Measurements from ENCODE around the gene LMOD2. TPM values are rescaled to one million over a fixed set of nuclear protein-coding genes. Genes with fewer than 3 reads are reported as not detected.

Gene LMOD2
- total and polyA plus RNA-seq, 12 donors = 0.16 to 0.24 (median 0.18) TPM; not detected in 9

DNA sequence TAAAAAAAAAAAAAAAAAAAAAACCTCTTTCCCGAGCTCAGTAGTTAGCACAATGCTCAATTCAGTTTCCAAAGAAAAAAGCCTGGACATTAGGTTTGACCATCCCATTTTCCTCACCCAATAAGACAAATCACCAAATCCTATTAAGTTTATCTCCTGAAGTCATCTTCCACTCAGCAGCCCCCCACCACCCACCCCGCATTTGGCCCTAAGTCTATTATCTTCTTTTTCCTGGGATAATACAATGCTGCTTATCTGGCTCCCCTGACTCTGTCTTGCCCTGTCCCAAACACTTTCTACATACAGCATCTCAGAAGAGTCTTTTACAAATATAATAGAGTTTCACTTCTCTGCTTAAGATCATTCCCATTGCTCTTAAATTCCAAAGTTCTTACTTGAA lies 17.8 kb upstream of the LMOD2 start:
- Histone ChIP-seq H3K4me1 (replicated peaks in 1 of 2) (no peaks in the 10 kb centered on the region), H3K4me3 (no peak overlapping the region), H3K27me3 (no peaks in the 10 kb centered on the region), H3K27ac (no peak overlapping the region), H3K36me3 (replicated peaks in 1 of 2) (no peaks in the 10 kb centered on the region), H3K9me3 (replicated peaks in 1 of 3) (no peaks in the 10 kb centered on the region)
- intact Hi-C loops (cut with DNase I) = no loop called here
- DNase-seq = no peak
- WGBS, 4 donors = 86 to 100% (median 94%) methylated on average over 2 of the region's 2 CpGs
- TF ChIP-seq POLR2A (IDR thresholded peaks at IDR 0.05) = no peak
- TF ChIP-seq, protein P1, sequence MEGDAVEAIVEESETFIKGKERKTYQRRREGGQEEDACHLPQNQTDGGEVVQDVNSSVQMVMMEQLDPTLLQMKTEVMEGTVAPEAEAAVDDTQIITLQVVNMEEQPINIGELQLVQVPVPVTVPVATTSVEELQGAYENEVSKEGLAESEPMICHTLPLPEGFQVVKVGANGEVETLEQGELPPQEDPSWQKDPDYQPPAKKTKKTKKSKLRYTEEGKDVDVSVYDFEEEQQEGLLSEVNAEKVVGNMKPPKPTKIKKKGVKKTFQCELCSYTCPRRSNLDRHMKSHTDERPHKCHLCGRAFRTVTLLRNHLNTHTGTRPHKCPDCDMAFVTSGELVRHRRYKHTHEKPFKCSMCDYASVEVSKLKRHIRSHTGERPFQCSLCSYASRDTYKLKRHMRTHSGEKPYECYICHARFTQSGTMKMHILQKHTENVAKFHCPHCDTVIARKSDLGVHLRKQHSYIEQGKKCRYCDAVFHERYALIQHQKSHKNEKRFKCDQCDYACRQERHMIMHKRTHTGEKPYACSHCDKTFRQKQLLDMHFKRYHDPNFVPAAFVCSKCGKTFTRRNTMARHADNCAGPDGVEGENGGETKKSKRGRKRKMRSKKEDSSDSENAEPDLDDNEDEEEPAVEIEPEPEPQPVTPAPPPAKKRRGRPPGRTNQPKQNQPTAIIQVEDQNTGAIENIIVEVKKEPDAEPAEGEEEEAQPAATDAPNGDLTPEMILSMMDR (IDR thresholded peaks at IDR 0.05) = no peak

DNA sequence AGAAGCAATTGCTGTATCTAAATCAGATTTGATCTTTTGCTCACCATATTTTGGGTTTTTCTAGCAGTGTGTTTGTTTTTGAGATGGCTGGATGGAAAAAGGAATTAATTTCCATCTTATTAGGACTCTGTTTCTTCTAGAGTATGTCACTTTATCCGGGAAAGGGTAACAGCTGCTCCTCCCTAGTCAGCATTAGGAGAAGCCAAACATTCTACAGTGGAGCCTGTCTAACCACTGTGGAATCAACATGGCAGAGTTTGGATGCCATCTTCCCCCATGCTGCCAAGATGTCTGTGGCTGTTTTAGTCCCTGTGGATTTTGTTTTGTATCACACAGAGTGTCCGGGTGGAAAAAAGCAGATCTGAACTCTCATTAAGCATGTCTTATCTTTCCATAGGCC lies 16.0 kb upstream of the LMOD2 start:
- no peaks in the 10 kb centered on the region for H3K27me3 ChIP-seq
- no peak for DNase-seq
- no peak for TF ChIP-seq POLR2A (IDR thresholded peaks at IDR 0.05)
- no peak overlapping the region for H3K4me3 ChIP-seq
- H3K9me3 ChIP-seq (replicated peaks in 1 of 3) = no peaks in the 10 kb centered on the region
- intact Hi-C loops (cut with DNase I) = loop anchor here in 1 of 2 donors (5.0 kb wide), 1 partner anchor 228 kb away; no protein-coding TSS in a partner anchor
- H3K4me1 ChIP-seq (replicated peaks in 1 of 2) = peaks cover 7 to 17% of the 10 kb centered on the region in 2 donors
- H3K27ac ChIP-seq = no peak overlapping the region
- 86 to 96% (median 91%) methylated on average over 2 of the region's 2 CpGs for WGBS, 4 donors
- H3K36me3 ChIP-seq (replicated peaks in 1 of 2) = no peaks in the 10 kb centered on the region

DNA sequence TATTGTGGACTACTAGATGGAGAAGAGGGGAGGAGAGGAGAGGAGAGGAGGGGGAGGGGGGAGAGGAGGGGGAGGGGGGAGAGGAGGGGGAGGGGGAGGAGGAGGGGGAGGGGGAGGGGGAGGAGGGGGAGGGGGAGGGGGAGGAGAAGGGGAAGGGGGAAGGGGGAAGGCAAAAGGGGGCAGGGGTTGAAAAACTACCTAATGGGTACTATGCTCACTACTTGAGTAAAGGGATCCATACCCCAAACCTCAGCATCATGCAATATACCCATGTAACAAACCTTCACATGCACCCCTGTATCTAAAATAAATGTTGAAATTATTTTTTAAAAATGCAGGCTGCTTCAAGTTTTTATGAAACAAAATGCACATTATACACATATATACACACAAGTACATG lies 15.1 kb upstream of the LMOD2 start:
- no peaks in the 10 kb centered on the region for H3K27me3 ChIP-seq
- H3K36me3 ChIP-seq (replicated peaks in 1 of 2) = no peaks in the 10 kb centered on the region
- no peak for DNase-seq
- intact Hi-C loops (cut with DNase I) = loop anchor here in 1 of 2 donors (5.0 kb wide), 1 partner anchor 227 kb away; no protein-coding TSS in a partner anchor
- no peak overlapping the region for H3K27ac ChIP-seq
- H3K9me3 ChIP-seq (replicated peaks in 1 of 3) = no peaks in the 10 kb centered on the region
- H3K4me1 ChIP-seq (replicated peaks in 1 of 2) = peaks cover 17 to 18% of the 10 kb centered on the region in 2 donors
- TF ChIP-seq POLR2A (IDR thresholded peaks at IDR 0.05) = no peak
- TF ChIP-seq, protein P1 (IDR thresholded peaks at IDR 0.05) = no peak
- no peak overlapping the region for H3K4me3 ChIP-seq

DNA sequence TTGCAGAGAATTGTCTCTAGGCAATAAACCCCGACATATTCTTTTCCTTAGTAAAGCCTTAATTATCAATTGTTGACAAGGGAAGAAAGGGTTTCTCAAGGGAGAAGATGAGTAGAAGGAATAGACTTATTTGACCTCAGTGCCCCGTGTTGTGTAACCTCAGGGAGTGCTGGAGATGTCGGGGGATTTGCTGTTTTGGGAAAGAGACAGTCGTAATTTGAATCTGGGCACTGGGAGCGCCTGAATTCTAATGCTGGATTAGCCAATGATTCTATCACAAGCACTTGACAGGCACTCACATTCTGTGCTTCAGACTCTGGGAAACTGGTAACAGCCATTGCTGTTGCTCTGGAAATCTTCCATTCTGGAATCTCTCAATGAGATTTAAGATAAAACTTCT lies 13.8 kb upstream of the LMOD2 start:
- H3K27ac ChIP-seq = no peak overlapping the region
- no peak for DNase-seq
- no peaks in the 10 kb centered on the region for H3K36me3 ChIP-seq (replicated peaks in 1 of 2)
- H3K9me3 ChIP-seq (replicated peaks in 1 of 3) = no peaks in the 10 kb centered on the region
- H3K27me3 ChIP-seq = no peaks in the 10 kb centered on the region
- no peak for TF ChIP-seq POLR2A (IDR thresholded peaks at IDR 0.05)
- TF ChIP-seq, protein P1 (IDR thresholded peaks at IDR 0.05) = no peak
- 81 to 90% (median 88%) methylated on average over 5 of the region's 5 CpGs for WGBS, 4 donors
- peaks cover 22 to 25% of the 10 kb centered on the region in 2 donors for H3K4me1 ChIP-seq (replicated peaks in 1 of 2)
- no peak overlapping the region for H3K4me3 ChIP-seq
- intact Hi-C loops (cut with DNase I) = loop anchor here in 1 of 2 donors (5.0 kb wide), 1 partner anchor 225 kb away; no protein-coding TSS in a partner anchor

Measured in adrenal gland (tissue), 12 donors.